Motor neuron (in vitro differentiated cells): ENCODE results near the gene LIF. TPM values are rescaled to one million over a fixed set of nuclear protein-coding genes. Genes with fewer than 3 reads are reported as not detected.

Source experiments
- ATAC-seq, 8 experiments: fragments of 200-7000 bp; cut with Tn5 transposase; replicated peaks in 6 of 8; 2 replicates each; pipeline ENCODE4 v1.8.0; 2021; ENCODE audit warnings: mild to moderate bottlenecking in 8 of 8, moderate library complexity in 8 of 8
- H3K27ac ChIP-seq, 2 donors: fragments of 250-450 bp; sonication (Bioruptor Pico); 2 replicates each; pipeline ENCODE4 v1.9.0; 2021; ENCODE audit warnings: antibody characterized with exemption in 2 of 2, mild to moderate bottlenecking in 2 of 2, moderate library complexity in 1 of 2
- H3K4me1 ChIP-seq, 2 donors: fragments of 250-450 bp; sonication (Bioruptor Pico); replicated peaks in 1 of 2; 2 replicates each; pipeline ENCODE4 v1.6.1; 2021; ENCODE audit warnings: antibody characterized with exemption in 2 of 2, mild to moderate bottlenecking in 2 of 2, moderate library complexity in 1 of 2
- H3K4me3 ChIP-seq, 5 donors: fragments of 250-450 bp; sonication (Bioruptor Pico); 2 replicates each; pipeline ENCODE4 v1.9.0; 2021; ENCODE audit warnings: antibody characterized with exemption in 5 of 5, mild to moderate bottlenecking in 5 of 5, moderate library complexity in 4 of 5
- WGBS, 10 experiments: fragments of 450-650 bp; shearing (Covaris generic); methylation state at CpG; one replicate each; pipeline ENCODE4 v1.0.0; 2022; 5-methylcytosine and 5-hydroxymethylcytosine counted together
- in situ Hi-C, 9 experiments: fragments of 400-800 bp; cut with MboI; loops; one replicate each; pipeline ENCODE4 v1.15.0; 2021; ENCODE audit warnings: low sequenced_read_pairs in 9 of 9, low pct_unique_long_range_greater_than_20kb in 2 of 9; ENCODE audit not compliant: unreplicated experiment in 9 of 9
- total RNA-seq, 8 experiments: library from RNA; unstranded; fragments of 300-600 nt; gene quantifications; 2 replicates each; pipeline versions ENCODE4 v1.2.3 to v1.2.4, GENCODE V29; 2022

LIF gene
- total RNA-seq, 8 experiments from 2014 or later, result 0.81 to 14.8 (median 4.3) TPM

GRCh38 chr22:30279046-30279788 lies 32.7 kb upstream of the LIF start:
- WGBS, 10 experiments, result 37 to 100% (median 90%) methylated on average over 1 to 7 of the region's 16 CpGs; no CpG with 5 or more reads in 4 of the 10 experiments
- in situ Hi-C loops, result no loop called here
- Histone ChIP-seq H3K4me1 (no peaks in the 10 kb centered on the region), H3K4me3 (no peak overlapping the region), H3K27ac (no peak overlapping the region)
- ATAC-seq, result peak in 1 of 8 experiments; percentile 8

GRCh38 chr22:30277547-30278344 lies 31.2 kb upstream of the LIF start:
- Histone ChIP-seq H3K4me1 (no peaks in the 10 kb centered on the region), H3K27ac (no peak overlapping the region), H3K4me3 (no peak overlapping the region)
- ATAC-seq, result peak in 6 of 8 experiments; percentile 14 to 56 (median 36)
- in situ Hi-C loops, result no loop called here
- WGBS, 10 experiments, result 0 to 100% (median 39%) methylated on average over 1 to 8 of the region's 14 CpGs; no CpG with 5 or more reads in 2 of the 10 experiments

GRCh38 chr22:30276039-30276438 lies 29.5 kb upstream of the LIF start:
- H3K4me1 ChIP-seq, result no peaks in the 10 kb centered on the region
- H3K27ac ChIP-seq, result no peak overlapping the region
- no peak overlapping the region for H3K4me3 ChIP-seq
- 0 to 100% (median 86%) methylated on average over 1 to 5 of the region's 8 CpGs; no CpG with 5 or more reads in 1 of the 10 experiments for WGBS, 10 experiments
- in situ Hi-C loops, result no loop called here
- no peak for ATAC-seq

- Histone ChIP-seq H3K27ac (no peak overlapping the region), H3K4me3 (no peak overlapping the region), H3K4me1 (no peaks in the 10 kb centered on the region)
- WGBS, 10 experiments, result 33 to 93% (median 74%) methylated on average over 1 to 6 of the region's 8 CpGs; no CpG with 5 or more reads in 4 of the 10 experiments
- peak in 1 of 8 experiments; percentile 7 for ATAC-seq
- in situ Hi-C loops, result no loop called here
Observed at GRCh38 chr22:30275625-30276024, 29.1 kb upstream of the LIF start.

GRCh38 chr22:30274437-30274812 lies 27.9 kb upstream of the LIF start:
- 49 to 100% (median 85%) methylated on average over 1 to 4 of the region's 9 CpGs; no CpG with 5 or more reads in 4 of the 10 experiments for WGBS, 10 experiments
- Histone ChIP-seq H3K4me3 (no peak overlapping the region), H3K27ac (no peak overlapping the region), H3K4me1 (no peaks in the 10 kb centered on the region)
- in situ Hi-C loops, result no loop called here
- ATAC-seq, result no peak

- in situ Hi-C loops, result no loop called here
- Histone ChIP-seq H3K4me1 (no peaks in the 10 kb centered on the region), H3K27ac (no peak overlapping the region), H3K4me3 (no peak overlapping the region)
- no peak for ATAC-seq
- 31 to 78% (median 65%) methylated on average over 2 to 8 of the region's 10 CpGs; no CpG with 5 or more reads in 3 of the 10 experiments for WGBS, 10 experiments
Observed at GRCh38 chr22:30273711-30274436, 27.3 kb upstream of the LIF start.

GRCh38 chr22:30272781-30273601 lies 26.4 kb upstream of the LIF start:
- no peak overlapping the region for H3K27ac ChIP-seq
- 28 to 93% (median 78%) methylated on average over 2 to 11 of the region's 16 CpGs for WGBS, 10 experiments
- H3K4me1 ChIP-seq, result no peaks in the 10 kb centered on the region
- ATAC-seq, result no peak
- in situ Hi-C loops, result no loop called here
- no peak overlapping the region for H3K4me3 ChIP-seq

GRCh38 chr22:30270832-30271231 lies 24.3 kb upstream of the LIF start:
- WGBS, 10 experiments, result 40 to 100% (median 81%) methylated on average over 1 to 16 of the region's 16 CpGs; no CpG with 5 or more reads in 4 of the 10 experiments
- no peak overlapping the region for H3K27ac ChIP-seq
- no peaks in the 10 kb centered on the region for H3K4me1 ChIP-seq
- in situ Hi-C loops, result no loop called here
- ATAC-seq, result peak in 5 of 8 experiments; percentile 23 to 79 (median 39)
- H3K4me3 ChIP-seq, result no peak overlapping the region

- 57 to 80% (median 75%) methylated on average over 1 to 3 of the region's 8 CpGs; no CpG with 5 or more reads in 6 of the 10 experiments for whole genome bisulfite sequencing, 10 experiments
- Histone ChIP-seq H3K4me3 (no peak overlapping the region), H3K4me1 (peaks cover 0 to 3% of the 10 kb centered on the region in 2 donors), H3K27ac (no peak overlapping the region)
- in situ Hi-C loops, result loop anchor here in 1 of 9 experiments (10.0 kb wide), 1 partner anchor 164 kb away; no protein-coding TSS in a partner anchor
- no peak for ATAC-seq
Observed at GRCh38 chr22:30268331-30268730, 21.8 kb upstream of the LIF start.

- in situ Hi-C loops, result loop anchor here in 1 of 9 experiments (10.0 kb wide), 1 partner anchor 163 kb away; no protein-coding TSS in a partner anchor
- no peak overlapping the region for H3K4me3 ChIP-seq
Observed at GRCh38 chr22:30267382-30268302, 21.1 kb upstream of the LIF start.

More at GRCh38 chr22:30267382-30268302, 21.1 kb upstream of the LIF start:
- no CpG with 5 or more reads among the region's 14 CpGs for WGBS, 10 experiments
- Histone ChIP-seq H3K4me1 (peaks cover 0 to 7% of the 10 kb centered on the region in 2 donors), H3K27ac (no peak overlapping the region)
- ATAC-seq, result no peak
